GM18858 (cell line): Measurements from ENCODE around the gene KCNV2.
A peak's percentile ranks its signal among the peaks of the same experiment; 100 is the strongest.

Experiments
- ATAC-seq: cut with Tn5 transposase; IDR thresholded peaks from one replicate; pipeline ENCODE4 v1.9.1; 2021; ENCODE audit not compliant: unreplicated experiment

Gene KCNV2

DNA sequence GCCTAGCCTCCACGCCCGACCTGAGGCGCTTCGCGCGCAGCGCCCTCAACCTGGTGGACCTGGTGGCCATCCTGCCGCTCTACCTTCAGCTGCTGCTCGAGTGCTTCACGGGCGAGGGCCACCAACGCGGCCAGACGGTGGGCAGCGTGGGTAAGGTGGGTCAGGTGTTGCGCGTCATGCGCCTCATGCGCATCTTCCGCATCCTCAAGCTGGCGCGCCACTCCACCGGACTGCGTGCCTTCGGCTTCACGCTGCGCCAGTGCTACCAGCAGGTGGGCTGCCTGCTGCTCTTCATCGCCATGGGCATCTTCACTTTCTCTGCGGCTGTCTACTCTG, 1.4 kb downstream of the KCNV2 start:
- no peak for ATAC-seq

DNA sequence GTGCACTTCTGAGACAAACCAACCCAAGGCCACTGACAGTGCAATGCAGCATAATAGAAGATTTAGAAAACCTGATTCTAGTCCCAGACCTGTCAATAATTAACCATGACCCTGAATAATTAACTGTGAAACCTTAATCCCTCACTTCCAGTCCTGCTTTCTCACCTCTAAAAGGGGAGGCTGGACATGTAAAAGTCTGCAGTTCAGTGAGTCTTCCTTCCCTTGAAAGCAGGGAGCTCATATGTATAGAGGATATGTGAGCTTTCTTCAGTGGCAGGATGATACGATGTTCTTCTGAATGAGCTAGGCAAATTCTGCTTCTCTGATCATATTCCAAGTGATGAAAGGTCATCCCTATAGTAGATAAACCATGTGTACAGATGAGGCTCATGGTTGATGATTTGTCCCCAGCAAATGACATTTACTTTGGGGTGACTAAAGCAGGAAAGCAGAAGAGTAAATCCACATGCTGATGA, 2.9 kb downstream of the KCNV2 start:
- ATAC-seq: no peak

DNA sequence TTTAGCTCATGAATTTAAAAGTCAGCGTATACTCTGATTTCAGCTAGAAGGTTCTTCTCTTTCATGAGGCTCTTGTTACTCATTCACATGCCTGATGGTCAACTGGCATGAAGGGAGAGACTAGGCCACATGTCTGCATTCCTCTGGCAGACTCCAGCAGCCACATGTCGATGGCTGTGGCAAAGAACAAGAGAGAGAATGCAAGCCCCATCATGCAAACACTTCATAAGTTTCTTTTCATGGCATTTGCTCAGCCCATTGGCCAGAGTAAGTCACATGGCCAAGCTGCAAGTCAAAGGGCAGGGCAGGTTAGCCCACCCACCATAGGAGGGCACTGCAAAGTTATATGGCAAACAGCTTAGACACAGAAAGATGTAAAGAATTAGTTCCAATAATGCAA, 5.4 kb downstream of the KCNV2 start:
- ATAC-seq: no peak

DNA sequence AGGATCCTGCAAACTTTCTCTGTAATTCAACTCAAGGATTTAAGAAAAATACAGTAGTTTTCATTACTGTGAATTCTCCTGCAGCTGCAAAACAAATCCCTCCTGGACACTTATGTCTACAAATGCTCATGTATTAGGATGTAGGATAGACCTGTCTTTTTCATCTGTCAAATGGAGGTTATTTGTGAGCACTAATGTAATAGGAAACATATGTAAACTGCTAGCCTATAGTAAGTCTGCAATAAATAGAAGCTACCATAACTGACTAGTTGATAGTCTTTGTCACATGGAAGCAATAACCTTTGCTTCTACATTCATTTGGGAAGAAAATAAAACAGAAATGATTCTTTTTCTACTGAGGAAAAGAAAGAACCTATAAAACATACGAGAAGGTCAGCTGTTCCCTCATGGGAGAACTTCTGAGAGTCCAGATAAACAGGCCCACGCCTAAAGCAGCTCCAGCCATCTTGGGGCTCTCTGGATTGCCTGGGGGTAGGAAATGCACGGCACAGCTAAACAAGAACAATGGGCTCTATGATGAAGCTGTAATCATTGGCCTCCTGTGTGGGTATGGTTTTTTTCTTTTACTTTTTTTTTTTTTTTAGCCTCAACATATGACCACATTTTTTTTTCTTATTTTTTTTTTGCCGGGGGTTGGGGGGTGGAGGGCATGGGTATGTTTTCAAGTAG, 6.2 kb downstream of the KCNV2 start:
- ATAC-seq: no peak

DNA sequence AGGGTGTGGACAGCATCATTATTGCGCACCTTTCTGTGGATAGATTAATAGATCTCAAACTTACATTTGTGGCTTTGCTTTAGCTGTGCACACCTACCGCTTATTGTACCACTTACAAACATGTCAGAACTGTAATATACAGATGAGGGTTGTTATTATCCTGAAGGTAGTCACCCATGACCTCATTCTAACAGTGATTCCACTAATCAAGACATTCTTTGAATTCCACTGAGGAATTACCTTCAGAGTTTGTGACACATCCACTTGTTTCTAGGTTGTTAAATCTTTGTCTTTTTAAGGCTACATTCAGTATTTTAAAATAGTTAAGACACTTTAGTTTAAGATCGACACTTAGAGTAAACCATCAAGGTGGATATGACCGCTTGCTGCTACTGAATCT, 7.8 kb downstream of the KCNV2 start:
- no peak for ATAC-seq

DNA sequence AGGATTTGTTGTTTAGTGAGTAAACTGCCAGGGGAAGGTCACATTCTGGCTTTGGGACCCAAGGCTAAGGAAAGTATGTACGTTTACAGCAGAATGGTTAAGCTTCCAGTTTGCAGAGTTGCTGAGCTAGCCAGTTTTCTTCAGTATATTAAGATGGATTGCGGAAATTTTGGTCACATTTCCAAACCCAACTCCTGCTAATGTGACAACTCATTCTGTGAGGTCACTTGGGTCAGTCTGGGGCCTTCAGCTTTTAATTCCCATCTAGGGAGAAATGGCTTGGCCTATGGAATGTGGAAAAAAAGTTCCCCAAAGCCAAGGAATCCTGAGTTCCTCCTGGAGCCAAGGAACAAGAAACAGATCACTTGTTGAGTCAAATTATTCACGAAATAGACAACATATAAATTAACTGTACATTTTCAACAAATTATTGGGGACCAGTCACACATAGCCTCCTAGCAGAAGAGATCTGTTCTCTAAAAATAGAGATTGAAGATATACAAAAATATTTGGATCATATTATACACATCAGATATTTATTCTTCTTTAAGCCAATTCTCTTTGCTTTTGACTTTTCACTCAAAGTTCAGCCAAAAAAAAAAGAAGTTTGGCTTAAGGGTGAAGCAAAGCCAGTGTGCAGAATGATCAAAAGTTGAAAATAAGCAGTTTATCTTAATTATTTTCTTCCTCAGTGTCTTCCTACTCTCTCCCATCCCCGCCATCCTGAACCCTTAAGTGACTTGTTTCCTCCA, 8.8 kb downstream of the KCNV2 start:
- ATAC-seq: no peak

GRCh38 chr9:2726650-2727340, 9.5 kb downstream of the KCNV2 start:
- no peak for ATAC-seq

DNA sequence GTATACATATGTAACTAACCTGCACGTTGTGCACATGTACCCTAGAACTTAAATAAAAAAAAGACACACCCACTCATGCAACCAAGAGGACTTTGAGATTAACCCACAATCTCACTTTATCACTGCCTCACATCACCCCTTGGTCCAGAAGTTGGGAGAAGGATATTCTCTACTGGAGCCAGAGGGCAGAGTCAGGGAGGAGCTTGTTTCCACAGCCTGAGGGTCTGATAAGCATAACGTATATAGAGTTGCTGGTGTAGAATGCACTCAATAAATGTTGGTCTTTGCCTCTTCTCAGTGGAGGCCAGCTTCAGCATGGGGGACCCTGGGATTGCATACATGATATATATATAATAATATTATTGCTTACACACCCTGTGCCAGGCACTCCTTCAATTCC, 10.1 kb downstream of the KCNV2 start:
- ATAC-seq: no peak

DNA sequence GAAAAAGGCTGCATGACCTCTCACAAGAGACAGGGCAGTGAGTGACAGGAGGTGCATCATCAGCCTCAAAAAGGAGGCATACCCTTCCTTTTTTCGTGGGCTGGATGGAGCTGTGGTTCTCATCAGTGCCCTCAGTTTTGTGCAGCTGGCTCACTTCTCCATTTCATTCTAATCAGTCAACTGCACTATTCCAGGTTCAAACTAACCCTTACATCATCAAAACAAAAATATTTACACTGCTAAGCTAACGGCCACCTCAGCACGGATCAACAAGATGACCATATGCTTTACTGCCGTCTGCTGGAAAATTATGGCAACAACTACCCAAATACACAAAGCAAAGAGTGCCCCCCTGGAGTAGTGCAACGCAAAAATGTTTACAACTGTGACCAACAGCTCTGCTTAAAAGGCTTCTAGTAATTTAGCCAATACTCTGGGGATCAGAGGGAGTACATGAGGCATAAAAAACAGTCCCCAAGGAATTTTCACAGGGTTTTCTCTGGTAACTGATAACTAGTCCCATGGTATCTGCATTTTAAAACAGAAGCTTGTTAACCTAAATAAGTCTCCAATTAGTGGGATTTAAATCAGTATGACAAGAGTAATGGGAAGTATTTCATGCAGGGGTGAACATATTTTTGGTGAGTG, 10.8 kb downstream of the KCNV2 start:
- peak; percentile 81 for ATAC-seq

- no peak for ATAC-seq
Measured at GRCh38 chr9:2729003-2729402, 11.7 kb downstream of the KCNV2 start.

DNA sequence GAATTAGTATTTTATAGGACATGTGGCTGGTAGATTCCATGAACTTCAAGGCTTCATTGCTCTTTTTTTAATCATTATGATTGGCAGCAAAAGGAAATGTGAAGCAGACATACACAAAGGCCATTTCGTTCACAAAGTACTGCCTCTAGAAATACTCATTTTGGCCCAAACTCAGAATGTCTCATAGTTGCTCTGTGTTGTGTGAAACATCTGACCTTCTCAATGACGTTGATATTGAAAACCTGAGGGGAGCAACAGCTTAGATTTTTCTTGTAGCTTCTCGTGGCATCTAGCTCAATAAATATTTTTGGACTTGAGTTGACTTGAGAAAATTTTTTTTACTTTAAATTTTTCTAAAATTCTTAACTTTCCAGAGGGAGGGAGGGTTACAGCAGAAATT, 12.4 kb downstream of the KCNV2 start:
- ATAC-seq: no peak

DNA sequence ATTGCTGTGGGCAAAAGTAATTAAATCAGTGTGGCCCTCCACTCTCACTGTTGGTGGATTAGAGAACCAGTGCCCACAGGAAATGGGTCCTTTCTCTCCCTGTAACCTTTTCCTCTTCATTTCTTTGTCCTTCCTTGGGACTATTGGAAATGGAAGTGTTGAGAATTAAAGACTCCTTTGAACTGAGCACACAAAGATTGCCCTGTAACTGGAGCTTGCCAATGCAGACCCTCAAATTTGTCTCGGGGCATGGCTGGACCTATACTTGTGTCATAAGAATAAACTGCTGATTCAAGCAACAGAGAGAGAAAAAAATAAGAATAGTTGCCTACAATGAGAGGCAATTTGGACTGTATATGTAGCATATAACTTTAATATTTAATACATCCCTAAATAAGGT, 13.7 kb downstream of the KCNV2 start:
- ATAC-seq: no peak

- ATAC-seq: no peak
Measured at GRCh38 chr9:2732492-2732891, 15.2 kb downstream of the KCNV2 start.

DNA sequence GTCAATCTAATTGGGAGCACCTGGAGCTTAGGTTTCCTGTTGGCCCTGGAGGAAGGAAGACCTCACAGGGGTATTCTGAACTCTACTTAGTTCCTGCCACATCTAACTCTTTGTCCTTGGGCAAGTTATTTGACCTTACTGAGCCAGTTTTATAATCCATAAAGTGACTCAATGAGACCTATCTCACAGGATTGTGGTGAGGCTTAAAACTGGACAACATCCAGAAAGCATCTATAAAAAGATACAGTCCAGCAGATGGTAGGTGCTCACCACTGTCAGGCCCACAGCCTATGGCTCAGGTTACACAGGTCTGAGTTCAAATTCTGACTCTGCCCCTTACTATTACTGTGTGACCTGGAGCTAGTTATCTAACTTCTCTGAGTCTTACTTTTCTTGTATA, 23.3 kb downstream of the KCNV2 start:
- no peak for ATAC-seq

DNA sequence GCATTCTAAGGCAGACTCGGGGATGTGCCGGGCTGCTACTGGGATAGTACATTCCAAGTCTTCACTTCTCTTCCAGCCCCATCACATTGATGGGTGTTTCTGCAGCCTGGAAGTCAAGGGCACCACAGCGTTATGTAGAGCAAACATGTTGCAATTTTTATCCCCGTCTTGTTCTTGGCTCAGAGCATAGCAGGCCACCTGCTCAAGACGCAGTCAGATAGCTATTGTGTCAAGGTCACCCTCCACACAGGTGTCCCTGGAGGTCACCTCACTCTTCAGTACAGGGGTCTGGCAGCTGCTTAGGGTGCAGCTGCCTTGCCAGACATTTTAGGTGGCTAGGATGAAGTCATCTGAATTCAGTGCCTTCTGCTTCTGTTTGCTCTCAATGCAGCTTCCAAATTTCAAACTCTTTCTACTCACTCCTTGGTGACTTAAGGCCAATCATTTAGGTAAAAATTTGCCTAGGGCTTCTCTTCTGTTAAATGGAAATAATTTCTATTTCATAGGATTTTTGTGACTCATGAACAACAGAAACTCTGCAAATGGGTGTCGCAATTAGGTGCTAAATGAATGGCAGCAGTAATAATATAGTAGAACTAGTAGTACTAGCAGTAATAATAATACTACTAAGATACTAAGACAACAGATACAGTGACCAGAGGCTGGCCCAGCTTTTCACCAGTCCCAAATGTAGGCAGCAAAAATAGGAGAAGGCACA, 24.3 kb downstream of the KCNV2 start:
- no peak for ATAC-seq

DNA sequence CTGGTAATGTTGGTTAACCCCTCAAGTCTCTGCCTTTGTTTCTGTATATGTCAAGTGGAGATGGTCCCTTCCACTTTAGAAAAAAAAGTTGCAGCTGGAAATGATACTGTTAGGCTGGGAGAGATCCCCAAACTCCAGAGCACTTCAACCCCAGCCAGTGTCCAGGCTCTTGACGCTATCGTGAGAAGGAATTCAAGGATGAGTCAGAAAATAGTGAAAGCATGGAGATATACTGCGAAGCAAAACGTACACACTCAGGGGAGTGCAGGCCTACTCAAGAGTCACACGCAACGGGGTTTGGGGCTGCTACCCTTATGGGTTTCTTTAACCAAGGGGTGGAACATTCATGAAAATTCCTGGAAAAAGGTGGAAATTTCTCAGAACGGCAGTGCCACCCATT, 24.9 kb downstream of the KCNV2 start:
- ATAC-seq: no peak

DNA sequence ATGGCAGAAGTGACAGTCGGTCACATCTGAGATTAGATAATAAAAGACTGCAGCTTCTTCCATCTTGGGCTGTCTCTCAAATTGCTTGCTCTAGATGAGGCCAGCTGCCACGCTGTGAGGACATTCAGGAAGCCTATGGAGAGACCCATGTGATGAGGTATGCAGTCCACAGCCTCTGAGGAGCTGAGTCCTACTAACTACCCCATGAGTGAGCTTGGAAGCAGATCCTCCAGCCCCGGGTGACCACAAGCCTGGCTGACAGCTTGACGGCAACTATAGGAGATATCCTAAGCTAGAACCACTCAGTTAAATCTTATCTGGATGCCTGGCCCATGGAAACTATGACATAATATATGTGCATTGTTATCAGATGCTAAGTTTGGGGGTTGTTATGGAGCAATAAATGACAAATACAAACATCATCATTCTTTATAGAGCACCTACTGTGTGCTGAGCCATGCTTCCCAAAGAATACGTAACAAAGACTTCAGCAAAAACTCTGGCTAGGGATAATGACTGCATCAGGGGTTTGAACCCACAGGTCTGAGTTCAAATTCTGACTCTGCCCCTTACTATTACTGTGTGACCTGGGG, 26.7 kb downstream of the KCNV2 start:
- ATAC-seq: no peak

- ATAC-seq: no peak
Measured at GRCh38 chr9:2745560-2746380, 28.5 kb downstream of the KCNV2 start.

DNA sequence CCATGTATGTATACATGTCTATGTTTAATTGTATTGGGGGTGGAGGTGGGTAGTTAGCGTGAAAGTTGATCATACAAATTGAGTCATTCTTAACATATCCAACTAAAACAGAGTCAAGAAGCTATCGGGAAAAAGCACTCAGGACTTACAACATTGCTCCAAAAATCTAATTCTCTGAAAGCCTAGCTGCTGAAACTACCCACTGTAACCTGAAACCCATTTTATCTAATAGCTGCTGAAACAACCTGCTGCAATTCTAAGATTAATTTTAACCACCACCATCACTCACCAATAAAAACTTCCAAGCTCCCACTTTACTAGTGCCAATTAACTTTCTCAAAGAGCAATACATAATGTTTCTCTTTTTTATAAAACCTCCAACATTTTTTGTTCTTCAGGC, 32.2 kb downstream of the KCNV2 start:
- ATAC-seq: no peak

- no peak for ATAC-seq
Measured at GRCh38 chr9:2755285-2755684, 38.0 kb downstream of the KCNV2 start.
